Activated CD8-positive, alpha-beta memory T cell treated with anti-CD3 and anti-CD28 coated beads for 4 hours (primary cell): Measurements from ENCODE around the gene SEC62.

Experiments used
- DNase-seq, 2 donors: peaks; one replicate each; pipeline ENCODE4 v3.0.0-alpha.2; 2020; ENCODE audit warnings: low read depth in 2 of 2

The SEC62 gene

GRCh38 chr3:169966951-169967915 lies 626 bp downstream of the SEC62 start:
- DNase-seq, result no peak

GRCh38 chr3:169968224-169968885 lies 1.7 kb downstream of the SEC62 start:
- no peak for DNase-seq

GRCh38 chr3:169969174-169970095 lies 2.8 kb downstream of the SEC62 start:
- no peak for DNase-seq

GRCh38 chr3:169970847-169971246 lies 4.2 kb downstream of the SEC62 start:
- DNase-seq, result no peak

- no peak for DNase-seq
These were observed 4.9 kb downstream of the SEC62 start for GRCh38 chr3:169971522-169971921.

- DNase-seq, result no peak
These were observed 13.4 kb downstream of the SEC62 start for GRCh38 chr3:169980055-169980454.

- DNase-seq, result no peak
These were observed 17.7 kb downstream of the SEC62 start for GRCh38 chr3:169984292-169984691.

- no peak for DNase-seq
These were observed 23.8 kb downstream of the SEC62 start for GRCh38 chr3:169990431-169990830.

- no peak for DNase-seq
These were observed 25.5 kb downstream of the SEC62 start for GRCh38 chr3:169992156-169992555.

GRCh38 chr3:169992781-169993180 lies 26.2 kb downstream of the SEC62 start:
- DNase-seq, result no peak

- DNase-seq, result no peak
These were observed 27.2 kb downstream of the SEC62 start for GRCh38 chr3:169993761-169994160.

GRCh38 chr3:169996063-169996462 lies 29.5 kb downstream of the SEC62 start:
- no peak for DNase-seq

GRCh38 chr3:169998668-169999131 lies 32.1 kb downstream of the SEC62 start:
- DNase-seq, result no peak

- no peak for DNase-seq
These were observed 32.8 kb downstream of the SEC62 start for GRCh38 chr3:169999433-169999832.

- no peak for DNase-seq
These were observed 33.4 kb downstream of the SEC62 start for GRCh38 chr3:170000051-170000450.

GRCh38 chr3:170002231-170002630 lies 35.6 kb downstream of the SEC62 start:
- no peak for DNase-seq

- DNase-seq, result no peak
These were observed 36.3 kb downstream of the SEC62 start for GRCh38 chr3:170002879-170003278.

- no peak for DNase-seq
These were observed 37.3 kb downstream of the SEC62 start for GRCh38 chr3:170003881-170004356.

- DNase-seq, result no peak
These were observed 40.5 kb downstream of the SEC62 start for GRCh38 chr3:170007031-170007663.

- no peak for DNase-seq
These were observed 43.9 kb downstream of the SEC62 start for GRCh38 chr3:170010498-170010897.
